ENCODE measurements around the gene ADAM30. TPM values are rescaled to one million over a fixed set of nuclear protein-coding genes. Genes with fewer than 3 reads are reported as not detected.

Gene ADAM30
- not detected for total RNA-seq

DNA sequence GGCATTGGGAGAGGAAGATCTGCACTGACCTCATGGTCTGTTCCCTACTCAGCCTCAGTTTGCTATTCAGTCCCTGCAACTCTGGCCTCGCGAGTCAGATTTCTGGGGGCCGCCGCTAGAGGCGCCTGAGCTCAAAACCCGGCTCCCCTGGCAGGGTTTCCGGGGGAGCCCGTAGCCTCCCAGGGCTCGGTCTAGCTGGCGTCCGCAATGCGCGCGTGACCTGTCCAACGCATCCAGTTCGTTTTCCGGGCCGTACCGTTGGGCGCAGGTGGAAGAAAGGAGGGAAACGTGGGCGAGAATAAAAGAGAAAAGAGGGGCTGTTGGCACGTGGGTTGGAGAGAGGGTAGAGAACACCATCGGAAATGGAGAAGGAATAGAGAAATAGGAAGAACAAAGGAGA is at the start of gene ADAM30:
TSS of gene ADAM30 (minus strand) at position 213 of the 400 bp plus-strand sequence. CDS start at position 34, 179 bp downstream.
- TF ChIP-seq CTCF (IDR thresholded peaks at IDR 0.05) = no peak
- intact Hi-C loops (cut with micrococcal nuclease) = no loop called here
- no peak within 1 kb of the TSS for H3K27ac Mint-ChIP-seq

DNA sequence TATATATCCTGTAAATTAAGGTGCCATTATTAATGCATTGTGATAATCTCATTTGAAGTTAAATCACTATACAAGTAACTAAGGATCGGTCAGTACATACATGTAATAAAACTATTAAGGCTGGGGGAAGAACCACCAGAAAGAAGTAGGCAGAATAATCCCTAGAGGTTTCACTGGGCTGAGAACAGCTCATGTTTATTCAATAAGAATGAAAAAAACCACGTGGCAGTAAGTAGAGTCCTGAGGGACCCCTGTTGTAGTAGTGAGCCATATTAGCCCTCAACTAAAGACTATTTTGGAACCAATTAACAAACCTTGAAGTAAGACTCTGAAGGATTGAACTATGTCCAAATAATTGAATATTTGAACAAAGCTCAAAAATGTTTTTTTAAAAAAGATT is 46.9 kb upstream of the ADAM30 start:
- no peak overlapping the region for H3K27ac Mint-ChIP-seq
- peaks cover 2% of the 10 kb centered on the region for H3K36me3 Mint-ChIP-seq (ENCODE audit: low read depth)
- H3K4me3 Mint-ChIP-seq = no peak overlapping the region
- ChIA-PET POLR2A (interaction anchor here (1.2 kb wide), 1 partner anchor 36 kb away, joined by 3 read pairs; no protein-coding TSS in a partner anchor), CTCF (interaction anchor here (1.5 kb wide), 1 partner anchor 25 kb away, joined by 6 read pairs; no protein-coding TSS in a partner anchor)
- H3K4me1 Mint-ChIP-seq (ENCODE audit: low read depth) = peaks cover 6% of the 10 kb centered on the region
- TF ChIP-seq CTCF (IDR thresholded peaks at IDR 0.05) = no peak
- ATAC-seq = no peak
- no peaks in the 10 kb centered on the region for H3K9me3 Mint-ChIP-seq
- no peaks in the 10 kb centered on the region for H3K27me3 Mint-ChIP-seq
- no peak for DNase-seq
- intact Hi-C loops (cut with micrococcal nuclease) = no loop called here

More for the DNA sequence above, at the start of gene ADAM30:
- DNase-seq (no peak), ATAC-seq (no peak)
- peaks cover 12% of the 10 kb centered on the region for H3K4me1 Mint-ChIP-seq (ENCODE audit: low read depth)
- peaks cover 17% of the 10 kb centered on the region for H3K27me3 Mint-ChIP-seq
- POLR2A ChIA-PET = no interaction called here
- H3K4me3 Mint-ChIP-seq = no peak within 1 kb of the TSS
- H3K36me3 Mint-ChIP-seq (ENCODE audit: low read depth) = no peaks in the 10 kb centered on the region
- CTCF ChIA-PET = interaction anchor here (1.0 to 3.5 kb wide), 3 partner anchors 9 to 26 kb away, joined by 3 to 19 read pairs (median 3); no protein-coding TSS in a partner anchor
- H3K9me3 Mint-ChIP-seq = no peaks in the 10 kb centered on the region

- peaks cover 6% of the 10 kb centered on the region for H3K4me1 Mint-ChIP-seq (ENCODE audit: low read depth)
- H3K9me3 Mint-ChIP-seq = no peaks in the 10 kb centered on the region
- H3K27me3 Mint-ChIP-seq = no peaks in the 10 kb centered on the region
- ChIA-PET POLR2A (no interaction called here), CTCF (interaction anchor here (1.2 to 1.5 kb wide), 3 partner anchors 9 to 27 kb away, joined by 4 to 6 read pairs (median 5); no protein-coding TSS in a partner anchor)
- H3K4me3 Mint-ChIP-seq = no peak overlapping the region
- DNase-seq (no peak), ATAC-seq (no peak)
- H3K27ac Mint-ChIP-seq = no peak overlapping the region
- intact Hi-C loops (cut with micrococcal nuclease) = no loop called here
- H3K36me3 Mint-ChIP-seq (ENCODE audit: low read depth) = peaks cover 14% of the 10 kb centered on the region
- no peak for TF ChIP-seq CTCF (IDR thresholded peaks at IDR 0.05)
Measured at GRCh38 chr1:119941392-119941791, 45.1 kb upstream of the ADAM30 start.

DNA sequence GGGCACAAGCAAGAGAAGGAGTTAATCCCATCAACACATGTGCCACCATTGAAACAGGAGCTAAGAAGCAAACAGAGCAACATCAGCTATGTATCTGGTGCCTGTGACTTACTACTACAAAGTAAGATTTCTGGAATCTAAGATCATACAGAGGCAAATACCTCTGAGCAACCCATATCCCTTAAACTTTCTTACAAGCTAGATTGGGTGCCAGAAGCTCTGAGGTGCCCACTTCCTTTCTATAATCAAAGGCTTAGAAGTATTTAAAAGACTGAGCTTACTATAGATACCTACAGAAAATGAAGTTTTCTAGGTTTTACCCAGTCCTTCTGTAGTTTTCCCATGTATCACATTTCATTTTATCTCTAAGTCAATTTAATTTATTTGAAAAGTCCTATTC is 44.4 kb upstream of the ADAM30 start:
- no peak overlapping the region for H3K27ac Mint-ChIP-seq
- ChIA-PET CTCF (interaction anchor here (1.2 to 1.5 kb wide), 2 partner anchors 9 to 27 kb away, joined by 4 to 5 read pairs; no protein-coding TSS in a partner anchor), POLR2A (no interaction called here)
- DNase-seq (no peak), ATAC-seq (no peak)
- intact Hi-C loops (cut with micrococcal nuclease) = no loop called here
- peaks cover 6% of the 10 kb centered on the region for H3K4me1 Mint-ChIP-seq (ENCODE audit: low read depth)
- peaks cover 19% of the 10 kb centered on the region for H3K36me3 Mint-ChIP-seq (ENCODE audit: low read depth)
- no peak overlapping the region for H3K4me3 Mint-ChIP-seq
- no peaks in the 10 kb centered on the region for H3K9me3 Mint-ChIP-seq
- TF ChIP-seq CTCF (IDR thresholded peaks at IDR 0.05) = no peak
- no peaks in the 10 kb centered on the region for H3K27me3 Mint-ChIP-seq

- ChIA-PET POLR2A (interaction anchor here (0.6 kb wide), 1 partner anchor 28 kb away, joined by 3 read pairs; no protein-coding TSS in a partner anchor), CTCF (interaction anchor here (2.2 kb wide), 1 partner anchor 11 kb away, joined by 14 read pairs; no protein-coding TSS in a partner anchor)
- Mint-ChIP-seq H3K27ac (no peak overlapping the region), H3K36me3 (ENCODE audit: low read depth) (peaks cover 50% of the 10 kb centered on the region), H3K4me1 (ENCODE audit: low read depth) (peaks cover 6% of the 10 kb centered on the region), H3K27me3 (no peaks in the 10 kb centered on the region), H3K9me3 (peaks cover 8% of the 10 kb centered on the region), H3K4me3 (no peak overlapping the region)
- ATAC-seq (no peak), DNase-seq (no peak)
- no peak for TF ChIP-seq CTCF (IDR thresholded peaks at IDR 0.05)
- intact Hi-C loops (cut with micrococcal nuclease) = no loop called here
Measured at GRCh38 chr1:119937198-119937597, 40.9 kb upstream of the ADAM30 start.
